Activated T-helper 1 cell treated with anti-CD3 and anti-CD28 coated beads, Interleukin-12 subunit alpha, Interleukin-12 subunit beta, Interleukin-2, Interleukin-4 antibody, amounts not matched to agents 30 ng/mL and 10 ng/mL and 1 ng/mL, durations not matched to agents 14 hours and 24 hours and 36 hours (primary cell): ENCODE results near the gene C1orf174. TPM values are rescaled to one million over a fixed set of nuclear protein-coding genes. Genes with fewer than 3 reads are reported as not detected.

Source experiments
- DNase-seq: peaks from one replicate; pipeline ENCODE4 v3.0.0; 2021; ENCODE audit warnings: low spot score
- H3K27ac Mint-ChIP-seq: one replicate; pipeline ENCODE4 v1.8.0; 2021; ENCODE audit warnings: mild to moderate bottlenecking, mixed read lengths
- H3K27me3 Mint-ChIP-seq: one replicate; pipeline ENCODE4 v1.8.0; 2022; ENCODE audit warnings: mild to moderate bottlenecking, moderate library complexity, mixed read lengths; ENCODE audit not compliant: insufficient read depth
- H3K36me3 Mint-ChIP-seq: one replicate; pipeline ENCODE4 v1.8.0; 2021; ENCODE audit warnings: low read depth, mixed read lengths
- H3K4me1 Mint-ChIP-seq: one replicate; pipeline ENCODE4 v1.8.0; 2021; ENCODE audit warnings: low read depth, mixed read lengths
- H3K4me3 Mint-ChIP-seq: one replicate; pipeline ENCODE4 v1.8.0; 2021; ENCODE audit warnings: mild to moderate bottlenecking, moderate library complexity, mixed read lengths
- H3K9me3 Mint-ChIP-seq: one replicate; pipeline ENCODE4 v1.8.0; 2021; ENCODE audit warnings: mixed read lengths
- intact Hi-C: fragments of 100-400 bp; cut with micrococcal nuclease; formaldehyde crosslinking; loops from one replicate; pipeline ENCODE4 v1.15.1; 2024
- total RNA-seq: library from RNA; stranded (reverse); gene quantifications from 2 replicates; pipeline ENCODE4 v1.2.3, GENCODE V29; 2022

The C1orf174 gene
- total RNA-seq, 1 donor from 2014 or later, result 45.1 TPM

DNA sequence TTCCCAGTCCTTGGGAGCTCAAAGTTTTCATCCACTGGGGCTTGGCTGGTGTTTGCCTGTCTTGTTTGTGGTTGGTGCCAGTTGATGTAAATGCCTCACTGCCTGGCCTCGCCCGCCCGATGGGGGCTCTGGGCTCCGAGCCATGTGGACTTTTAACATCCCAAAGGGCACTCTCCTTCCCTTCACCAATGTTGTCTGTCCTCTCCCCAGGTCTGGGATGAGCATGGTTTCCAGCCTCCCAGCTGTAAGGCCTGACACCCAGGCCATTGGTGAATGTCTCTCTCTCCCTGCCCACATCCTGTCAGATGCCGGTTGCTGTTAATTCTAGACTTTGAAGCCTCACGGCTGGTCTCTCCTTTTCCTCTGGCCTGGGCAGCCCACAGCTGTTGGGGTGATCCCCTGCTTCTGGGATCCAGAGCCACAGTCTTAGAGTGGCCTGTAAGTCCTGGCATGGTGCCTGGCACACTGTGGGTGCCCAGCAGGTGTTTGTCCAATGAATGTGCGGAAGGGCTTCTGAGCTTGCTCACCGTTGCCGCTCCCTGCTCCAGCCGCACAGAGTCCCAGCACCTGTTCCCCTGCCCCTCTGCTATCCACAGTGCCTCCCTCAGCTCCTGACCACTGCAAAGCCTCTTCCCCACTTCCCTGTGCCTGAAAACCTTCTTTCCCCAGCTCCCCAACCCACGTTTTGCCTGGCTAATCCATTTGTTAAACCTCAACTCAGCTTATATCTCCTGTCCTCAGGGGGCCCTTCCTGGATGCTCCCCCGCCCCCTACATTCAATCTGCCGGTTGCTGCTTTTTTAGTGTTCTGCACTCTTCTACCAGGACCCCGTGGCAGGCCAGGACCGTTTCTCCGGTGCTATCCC lies 3.3 kb upstream of the C1orf174 start:
- Mint-ChIP-seq H3K36me3 (peaks cover 3% of the 10 kb centered on the region), H3K9me3 (peaks cover 6% of the 10 kb centered on the region), H3K4me3 (peak overlapping the region; percentile 45), H3K27me3 (no peaks in the 10 kb centered on the region), H3K4me1 (peaks cover 30% of the 10 kb centered on the region), H3K27ac (peak overlapping the region; percentile 69)
- DNase-seq, result no peak
- intact Hi-C loops, result loop anchor here (5.0 to 10.0 kb wide), 4 partner anchors 371 to 1511 kb away; partner anchors contain the start of genes MORN1 and RER1

DNA sequence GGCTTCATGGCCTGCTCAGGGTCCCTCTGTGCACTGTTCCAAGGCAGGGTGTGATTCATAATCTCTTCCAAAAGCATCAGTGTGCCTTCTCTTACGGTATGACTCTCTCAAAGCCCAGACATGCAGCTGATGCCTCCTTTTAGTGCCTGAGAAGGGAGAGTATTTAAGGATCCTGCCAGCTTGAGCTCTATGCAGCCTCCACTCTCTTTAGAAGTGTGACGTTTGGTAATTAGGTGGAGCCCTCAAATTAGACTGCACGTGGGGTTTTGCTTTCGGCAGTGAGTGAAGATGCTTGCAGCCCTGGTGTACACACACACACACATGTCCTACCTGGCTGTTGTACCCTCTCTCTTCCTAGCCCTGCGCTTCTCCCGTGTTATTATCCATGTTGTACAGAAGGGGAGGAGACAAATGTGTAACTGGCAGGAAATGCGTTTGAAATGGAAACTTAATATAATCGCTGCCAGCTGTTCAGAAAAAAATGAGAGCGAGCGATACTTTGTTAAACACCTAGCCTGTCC lies 2.6 kb upstream of the C1orf174 start:
- Mint-ChIP-seq H3K4me1 (peaks cover 35% of the 10 kb centered on the region), H3K4me3 (peak overlapping the region; percentile 38), H3K27ac (peak overlapping the region; percentile 69), H3K36me3 (peaks cover 7% of the 10 kb centered on the region), H3K27me3 (no peaks in the 10 kb centered on the region), H3K9me3 (peaks cover 13% of the 10 kb centered on the region)
- intact Hi-C loops, result loop anchor here (5.0 to 10.0 kb wide), 4 partner anchors 370 to 1510 kb away; partner anchors contain the start of genes MORN1 and RER1
- no peak for DNase-seq

DNA sequence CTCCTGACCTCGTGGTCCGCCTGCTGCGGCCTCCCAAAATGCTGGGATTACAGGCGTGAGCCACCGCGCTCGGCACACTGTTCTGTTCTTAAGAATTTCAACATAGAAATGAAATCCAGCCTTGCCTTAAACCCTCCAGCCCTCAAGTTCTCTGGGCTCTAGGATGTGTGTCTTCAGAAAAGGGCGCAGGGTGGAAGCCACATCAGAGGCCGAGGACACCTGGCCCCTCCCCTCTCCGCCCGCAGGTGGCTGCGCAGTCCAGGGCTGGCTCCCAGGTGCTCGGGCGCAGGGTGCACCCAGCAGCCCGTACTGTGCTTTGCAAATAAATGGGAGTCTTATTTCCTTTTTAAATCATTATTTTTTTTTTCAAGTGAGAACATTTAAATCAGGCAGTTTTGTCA lies 2.0 kb upstream of the C1orf174 start:
- DNase-seq, result no peak
- Mint-ChIP-seq H3K4me1 (peaks cover 40% of the 10 kb centered on the region), H3K36me3 (peaks cover 10% of the 10 kb centered on the region), H3K9me3 (peaks cover 17% of the 10 kb centered on the region), H3K27me3 (no peaks in the 10 kb centered on the region), H3K4me3 (peak overlapping the region; percentile 38), H3K27ac (peak overlapping the region; percentile 69)
- intact Hi-C loops, result loop anchor here (5.0 to 10.0 kb wide), 4 partner anchors 370 to 1510 kb away; partner anchors contain the start of genes MORN1 and RER1

DNA sequence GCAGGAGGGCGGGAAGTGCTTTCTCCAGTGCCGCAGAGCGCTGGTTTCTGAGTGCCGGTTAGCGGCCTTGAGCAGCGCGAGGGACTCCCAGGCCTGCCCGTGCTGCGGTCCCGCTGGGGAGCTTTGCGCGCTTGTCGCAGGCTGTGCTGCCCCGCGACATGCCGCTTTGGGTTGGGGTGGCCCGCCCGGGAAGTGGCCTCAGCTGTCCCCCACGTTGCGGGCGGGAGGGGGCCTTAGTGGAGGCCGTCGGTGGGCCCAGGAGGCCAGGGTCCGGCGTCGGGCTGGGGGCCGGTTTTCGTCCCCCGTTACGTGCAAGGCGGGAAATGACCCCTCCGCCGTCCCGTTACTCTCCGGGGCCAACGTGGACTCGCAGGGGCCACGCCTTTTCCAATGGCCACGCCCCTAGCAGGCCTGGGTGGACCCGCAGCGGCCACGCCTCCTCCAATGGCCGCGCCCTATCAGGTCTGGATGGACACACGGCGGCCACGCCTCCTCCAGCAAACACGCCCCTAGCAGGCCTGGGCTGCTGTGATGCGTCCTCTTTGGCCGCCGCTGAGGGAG lies 977 bp upstream of the C1orf174 start:
- H3K9me3 Mint-ChIP-seq, result peaks cover 18% of the 10 kb centered on the region
- H3K4me1 Mint-ChIP-seq, result peaks cover 49% of the 10 kb centered on the region
- intact Hi-C loops, result loop anchor here (1.0 to 10.0 kb wide), 11 partner anchors 10 to 1509 kb away; partner anchors contain the start of genes CEP104, DFFB, LRRC47 and MORN1
- peak overlapping the region; percentile 100 for H3K27ac Mint-ChIP-seq
- H3K4me3 Mint-ChIP-seq, result peak overlapping the region; percentile 90
- no peaks in the 10 kb centered on the region for H3K27me3 Mint-ChIP-seq
- peak; percentile 89 for DNase-seq
- H3K36me3 Mint-ChIP-seq, result peaks cover 16% of the 10 kb centered on the region

DNA sequence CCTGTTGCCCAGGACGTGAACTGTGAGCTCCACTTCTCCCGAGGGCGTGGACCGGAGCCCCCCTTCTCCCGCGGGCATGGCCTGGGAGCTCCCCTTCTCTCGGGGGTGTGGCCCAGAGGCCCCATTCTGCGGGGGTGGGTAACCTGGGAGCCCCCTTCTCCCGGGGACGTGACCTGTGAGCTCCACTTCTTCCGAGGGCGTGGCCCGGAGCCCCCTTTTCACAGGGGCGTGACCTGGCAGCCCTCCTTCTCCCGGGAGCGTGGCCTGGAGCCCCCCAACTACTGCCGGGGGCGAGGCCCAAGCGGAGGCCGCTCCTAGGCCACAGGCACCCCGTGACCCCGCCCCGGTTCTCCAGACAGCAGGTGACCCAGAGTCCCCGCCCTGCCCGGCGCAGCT lies 320 bp downstream of the C1orf174 start:
- Mint-ChIP-seq H3K4me3 (peak overlapping the region; percentile 90), H3K27me3 (no peaks in the 10 kb centered on the region), H3K36me3 (peaks cover 16% of the 10 kb centered on the region), H3K27ac (peak overlapping the region; percentile 100), H3K9me3 (peaks cover 18% of the 10 kb centered on the region), H3K4me1 (peaks cover 49% of the 10 kb centered on the region)
- intact Hi-C loops, result loop anchor here (1.0 to 10.0 kb wide), 11 partner anchors 8 to 1507 kb away; partner anchors contain the start of genes CEP104, DFFB, LRRC47 and MORN1
- no peak for DNase-seq

DNA sequence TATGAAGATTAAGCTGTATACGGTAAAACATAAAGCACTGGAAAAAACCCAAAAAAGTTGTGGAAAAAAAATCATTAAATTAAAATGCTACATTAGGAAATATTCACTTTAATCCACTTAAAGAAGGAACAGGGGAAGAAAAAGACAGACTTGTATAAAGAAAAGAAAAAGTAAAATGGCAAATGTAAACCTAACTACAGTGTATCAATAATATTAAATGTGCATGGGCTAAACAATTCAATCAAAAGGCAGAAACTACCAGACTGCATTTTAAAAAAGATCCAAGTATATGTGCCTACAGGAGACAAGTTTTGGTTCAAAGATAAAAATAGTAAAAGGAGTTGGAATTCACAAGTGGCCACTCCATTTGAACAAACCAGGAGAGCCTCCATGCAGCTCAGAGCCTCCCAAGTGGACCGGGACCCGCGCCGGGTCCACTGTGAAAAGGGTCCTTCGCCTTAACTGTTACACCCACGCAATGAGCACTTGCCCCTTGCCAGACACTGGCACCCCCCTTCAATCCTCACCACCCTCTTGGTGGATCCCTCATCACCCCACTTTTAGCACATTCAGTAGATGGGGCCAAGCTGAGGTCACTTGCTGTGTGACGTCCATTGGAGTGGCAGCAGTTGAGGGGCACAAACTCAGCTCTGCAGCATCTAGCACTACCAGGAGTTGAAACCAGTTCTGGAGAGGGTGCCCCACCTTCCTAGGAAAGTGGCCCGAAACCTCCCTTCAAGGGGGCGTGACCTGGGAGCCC lies 898 bp downstream of the C1orf174 start:
- Mint-ChIP-seq H3K27ac (peak overlapping the region; percentile 79), H3K4me3 (peak overlapping the region; percentile 90)
- no peak for DNase-seq

DNA sequence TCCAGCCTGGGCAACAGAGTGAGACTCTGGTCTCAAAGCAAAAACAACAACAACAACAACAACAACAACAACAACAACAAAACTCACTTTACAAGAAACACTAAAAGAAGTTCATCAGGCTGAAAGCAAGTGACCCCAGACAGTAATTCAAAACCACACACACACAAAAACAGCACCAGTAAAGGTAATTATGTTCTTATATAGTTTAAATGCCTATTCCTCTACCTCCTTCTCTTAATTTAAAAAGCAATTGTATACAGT lies 1.7 kb downstream of the C1orf174 start:
- no peaks in the 10 kb centered on the region for H3K27me3 Mint-ChIP-seq
- peaks cover 44% of the 10 kb centered on the region for H3K4me1 Mint-ChIP-seq
- DNase-seq, result no peak
- peaks cover 18% of the 10 kb centered on the region for H3K9me3 Mint-ChIP-seq
- peaks cover 16% of the 10 kb centered on the region for H3K36me3 Mint-ChIP-seq
- H3K4me3 Mint-ChIP-seq, result peak overlapping the region; percentile 90
- H3K27ac Mint-ChIP-seq, result no peak overlapping the region
- intact Hi-C loops, result no loop called here

More for the DNA sequence above, 898 bp downstream of the C1orf174 start:
- Mint-ChIP-seq H3K27me3 (no peaks in the 10 kb centered on the region), H3K36me3 (peaks cover 16% of the 10 kb centered on the region), H3K4me1 (peaks cover 49% of the 10 kb centered on the region), H3K9me3 (peaks cover 18% of the 10 kb centered on the region)
- intact Hi-C loops, result no loop called here

DNA sequence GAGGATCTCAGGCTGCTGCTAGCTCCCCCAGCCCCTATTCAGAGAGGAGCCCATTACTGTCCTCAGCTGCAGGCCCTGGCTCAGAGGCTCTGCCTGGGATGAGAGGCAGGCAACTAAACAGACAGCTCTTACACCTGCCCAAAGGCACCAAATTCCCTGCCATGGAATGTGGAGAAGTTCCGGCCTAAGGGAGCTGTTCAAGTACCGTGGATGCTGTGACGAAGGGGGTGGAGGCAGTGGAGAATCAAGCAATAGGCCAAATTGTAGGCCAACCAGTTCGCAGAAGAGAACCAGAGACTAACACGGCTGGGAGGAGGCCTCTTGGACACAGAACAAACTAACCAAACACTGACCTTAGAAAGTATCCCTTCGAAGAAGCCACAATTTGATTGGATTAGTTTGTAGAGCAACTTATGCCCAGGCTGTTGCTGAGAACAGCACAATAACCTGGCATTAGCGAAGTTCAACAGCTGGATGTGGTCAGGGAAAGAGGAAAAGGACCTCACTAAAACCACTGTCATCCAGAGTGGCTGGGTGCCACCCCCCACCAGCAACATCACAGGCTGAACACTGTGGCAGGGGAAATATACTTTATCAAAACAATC lies 3.6 kb downstream of the C1orf174 start:
- Mint-ChIP-seq H3K4me1 (peaks cover 29% of the 10 kb centered on the region), H3K27me3 (no peaks in the 10 kb centered on the region), H3K27ac (no peak overlapping the region), H3K36me3 (peaks cover 23% of the 10 kb centered on the region), H3K9me3 (peaks cover 18% of the 10 kb centered on the region), H3K4me3 (no peak overlapping the region)
- intact Hi-C loops, result no loop called here
- DNase-seq, result no peak

DNA sequence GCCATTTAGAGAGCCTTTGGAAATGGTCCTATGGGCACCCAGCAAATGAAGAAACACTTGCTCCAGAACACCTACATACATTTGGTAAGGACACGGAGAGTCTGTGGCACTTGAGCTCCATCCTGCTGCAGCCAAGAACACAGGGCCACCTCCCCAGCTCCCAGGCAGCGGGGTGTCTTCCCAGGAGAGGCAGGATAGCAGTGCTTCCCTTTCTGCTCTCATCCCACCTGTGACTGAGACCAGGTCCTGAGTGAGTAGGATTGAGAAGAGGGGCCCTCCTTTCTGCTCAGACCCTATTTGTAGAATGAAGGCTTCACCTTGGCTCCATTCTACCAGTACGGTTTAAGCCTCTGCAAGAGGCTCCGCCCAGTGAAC lies 4.1 kb downstream of the C1orf174 start:
- peaks cover 31% of the 10 kb centered on the region for H3K4me1 Mint-ChIP-seq
- H3K9me3 Mint-ChIP-seq, result peaks cover 18% of the 10 kb centered on the region
- H3K36me3 Mint-ChIP-seq, result peaks cover 24% of the 10 kb centered on the region
- no peak overlapping the region for H3K27ac Mint-ChIP-seq
- intact Hi-C loops, result no loop called here
- DNase-seq, result no peak
- no peaks in the 10 kb centered on the region for H3K27me3 Mint-ChIP-seq
- H3K4me3 Mint-ChIP-seq, result no peak overlapping the region

DNA sequence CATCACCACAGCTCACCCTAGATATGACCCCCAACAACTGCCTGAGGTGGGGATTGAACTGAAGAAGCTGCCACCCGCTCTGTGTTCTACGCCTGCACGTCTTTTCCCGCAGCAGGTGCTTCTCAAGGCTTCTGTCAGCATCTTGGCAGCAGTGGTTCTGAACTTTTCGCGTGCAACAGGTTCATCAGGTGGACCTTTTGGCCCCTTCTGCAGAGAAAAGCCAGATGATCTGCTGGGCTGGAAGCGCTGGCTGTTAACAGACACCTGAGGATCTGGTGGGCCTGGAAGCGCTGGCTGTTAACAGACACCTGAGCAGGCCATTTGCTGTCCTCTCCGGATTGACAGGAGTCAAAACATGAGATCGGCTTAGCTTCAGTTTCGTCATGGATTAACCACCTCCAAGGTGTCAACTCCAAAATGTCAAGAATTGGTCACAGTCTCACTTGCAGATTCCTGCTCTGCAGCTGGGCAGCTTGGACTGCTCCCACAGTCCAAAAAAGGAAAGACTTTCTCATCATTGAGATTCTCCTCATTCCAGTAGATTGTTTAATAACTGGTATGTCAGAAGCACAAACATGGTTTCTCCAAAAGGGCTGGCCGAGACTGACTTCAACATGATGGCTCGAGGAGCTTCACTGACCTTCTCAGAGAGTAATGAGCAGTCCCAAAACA lies 4.7 kb downstream of the C1orf174 start:
- intact Hi-C loops, result no loop called here
- H3K4me1 Mint-ChIP-seq, result peaks cover 36% of the 10 kb centered on the region
- H3K27me3 Mint-ChIP-seq, result no peaks in the 10 kb centered on the region
- H3K9me3 Mint-ChIP-seq, result peaks cover 18% of the 10 kb centered on the region
- no peak overlapping the region for H3K27ac Mint-ChIP-seq
- H3K4me3 Mint-ChIP-seq, result no peak overlapping the region
- no peak for DNase-seq
- H3K36me3 Mint-ChIP-seq, result peaks cover 29% of the 10 kb centered on the region

DNA sequence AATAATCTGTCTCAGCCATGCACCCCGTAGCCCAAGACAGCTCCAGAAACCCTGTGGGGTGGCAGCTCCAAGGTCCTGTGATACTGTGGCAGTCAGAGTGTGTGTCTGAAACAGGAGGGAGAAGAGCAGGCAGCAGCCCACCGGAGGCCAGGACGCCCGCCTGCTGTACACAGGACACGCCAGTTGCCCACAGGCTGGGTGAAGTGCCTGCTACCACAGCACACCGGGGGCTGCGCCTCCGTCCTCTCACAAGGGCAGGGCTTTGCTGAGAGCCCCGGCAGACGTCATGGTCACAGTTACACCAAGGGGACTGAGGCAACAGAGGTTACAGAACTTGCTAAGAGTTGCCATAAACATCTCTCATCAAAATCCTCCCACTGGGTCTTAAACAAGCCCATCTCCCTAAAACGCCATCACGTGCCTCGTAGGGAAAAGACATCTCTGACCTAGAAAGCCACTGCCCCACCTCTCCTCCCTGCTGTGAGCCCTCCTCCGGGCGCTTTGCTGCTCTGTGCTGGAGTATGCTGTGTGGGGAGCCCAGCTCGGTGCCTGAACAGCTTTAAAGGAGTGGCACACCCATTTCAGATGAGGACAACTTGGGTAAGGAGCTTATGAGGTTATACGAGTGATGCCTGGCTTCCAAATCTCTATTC lies 5.3 kb downstream of the C1orf174 start:
- intact Hi-C loops, result no loop called here
- no peak for DNase-seq
- H3K4me1 Mint-ChIP-seq, result peaks cover 43% of the 10 kb centered on the region
- H3K9me3 Mint-ChIP-seq, result peaks cover 18% of the 10 kb centered on the region
- no peak overlapping the region for H3K4me3 Mint-ChIP-seq
- no peak overlapping the region for H3K27ac Mint-ChIP-seq
- H3K27me3 Mint-ChIP-seq, result no peaks in the 10 kb centered on the region
- peaks cover 35% of the 10 kb centered on the region for H3K36me3 Mint-ChIP-seq
